GM18867 (cell line): ENCODE data around the gene DTNB.

Experiments
- ATAC-seq: cut with Tn5 transposase; IDR thresholded peaks from one replicate; pipeline ENCODE4 v1.9.1; 2021; ENCODE audit warnings: mild to moderate bottlenecking, moderate library complexity; ENCODE audit not compliant: unreplicated experiment

The DTNB gene

DNA sequence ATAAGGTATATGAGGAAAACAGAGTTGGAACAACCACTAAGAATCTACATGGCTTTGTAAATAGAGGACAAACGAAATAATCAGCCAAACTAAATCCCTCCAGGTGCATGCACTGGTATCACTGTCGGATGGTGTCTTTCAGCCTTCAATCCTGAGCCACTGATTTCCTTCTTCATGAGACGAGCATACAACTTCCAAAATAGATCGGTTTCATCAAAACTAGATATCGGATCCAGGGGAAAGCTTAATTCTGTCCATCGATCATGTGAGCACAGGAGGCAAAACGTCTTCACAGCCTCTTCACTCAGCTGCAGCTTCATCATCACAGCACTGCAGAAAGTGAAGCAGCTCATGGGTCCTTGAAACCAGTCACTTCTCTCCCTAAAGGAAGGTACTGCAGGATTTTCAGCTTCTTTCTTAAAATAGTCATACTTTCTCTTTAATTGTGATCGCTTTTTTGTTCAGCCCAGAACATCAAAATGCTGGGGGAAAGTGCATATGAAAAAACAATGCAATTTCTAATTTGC is 80.5 kb downstream of the DTNB start:
- no peak for ATAC-seq

DNA sequence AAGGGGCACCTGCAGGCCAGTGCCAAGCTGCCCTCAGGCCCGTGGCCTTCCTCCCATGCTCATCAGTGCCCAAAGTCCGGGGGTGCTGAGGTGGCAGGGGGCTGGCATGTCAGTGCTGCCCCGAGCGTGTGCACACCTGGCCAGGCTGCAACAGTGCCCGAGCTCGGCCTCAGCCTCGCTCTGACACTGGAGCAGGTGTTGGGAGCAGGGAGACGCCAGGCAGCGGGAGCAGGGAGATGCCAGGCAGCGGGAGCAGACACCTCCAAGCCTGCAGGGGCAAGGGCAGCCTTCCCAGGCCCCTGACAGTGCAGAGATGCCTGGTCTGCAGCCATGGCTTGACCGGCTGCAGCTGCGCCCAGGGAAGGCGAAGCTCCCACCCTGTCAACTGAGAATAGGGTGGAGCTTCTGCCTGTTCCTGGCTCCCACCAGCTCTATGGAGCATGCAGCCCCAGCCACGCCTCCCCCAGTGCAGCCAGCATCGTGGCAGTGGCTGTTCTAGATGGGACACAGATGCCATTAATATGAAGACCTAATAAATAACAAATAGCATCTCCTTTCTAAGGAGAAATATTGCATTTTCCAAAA is 82.4 kb downstream of the DTNB start:
- no peak for ATAC-seq

DNA sequence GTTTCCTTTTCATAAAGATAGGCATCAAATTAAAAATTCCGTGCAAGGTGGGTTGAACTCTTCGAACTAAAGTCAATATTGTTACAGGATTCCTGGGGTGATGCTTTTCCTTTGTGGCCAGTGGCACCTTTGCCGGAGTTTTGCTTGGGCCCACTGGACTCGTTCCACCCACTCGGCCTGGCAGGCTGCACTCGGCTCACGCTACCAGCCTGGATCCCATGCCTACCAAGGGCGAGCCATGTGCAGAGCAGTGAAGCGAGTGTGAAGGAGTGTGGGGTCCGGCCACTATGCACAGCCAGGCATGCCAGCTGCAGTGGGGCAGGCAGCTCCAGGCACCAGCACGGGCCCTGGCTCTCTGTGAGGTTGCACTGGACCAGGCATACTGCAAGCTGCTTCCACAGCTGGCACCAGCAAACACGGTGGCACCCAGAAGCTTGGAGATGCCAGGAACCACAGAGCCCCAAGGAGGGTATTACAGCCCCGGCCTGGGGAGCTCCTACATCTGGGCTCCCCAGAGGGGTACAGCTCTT is 83.6 kb downstream of the DTNB start:
- no peak for ATAC-seq

DNA sequence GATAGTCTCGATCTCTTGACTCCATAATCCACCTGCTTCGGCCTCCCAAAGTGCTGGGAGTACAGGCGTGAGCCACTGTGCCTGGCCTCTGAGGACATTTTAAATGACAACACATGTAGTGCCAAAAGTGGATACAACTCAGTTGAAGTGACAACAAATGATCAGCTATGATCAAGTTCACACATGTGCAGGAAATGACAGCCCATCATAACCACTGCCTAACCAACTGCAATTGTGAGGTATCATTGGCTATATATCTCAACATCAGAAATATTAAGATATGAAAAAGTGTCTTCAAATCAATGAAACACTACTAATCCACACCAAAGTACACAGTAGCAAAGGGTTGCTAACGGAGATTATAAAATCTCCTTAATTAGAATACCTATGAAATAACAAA is 84.8 kb downstream of the DTNB start:
- no peak for ATAC-seq

- ATAC-seq: no peak
Observed at GRCh38 chr2:25587361-25587760, 86.0 kb downstream of the DTNB start.

- peak; percentile 81 for ATAC-seq
Observed at GRCh38 chr2:25586726-25587144, 86.6 kb downstream of the DTNB start.

- no peak for ATAC-seq
Observed at GRCh38 chr2:25585189-25585588, 88.2 kb downstream of the DTNB start.

DNA sequence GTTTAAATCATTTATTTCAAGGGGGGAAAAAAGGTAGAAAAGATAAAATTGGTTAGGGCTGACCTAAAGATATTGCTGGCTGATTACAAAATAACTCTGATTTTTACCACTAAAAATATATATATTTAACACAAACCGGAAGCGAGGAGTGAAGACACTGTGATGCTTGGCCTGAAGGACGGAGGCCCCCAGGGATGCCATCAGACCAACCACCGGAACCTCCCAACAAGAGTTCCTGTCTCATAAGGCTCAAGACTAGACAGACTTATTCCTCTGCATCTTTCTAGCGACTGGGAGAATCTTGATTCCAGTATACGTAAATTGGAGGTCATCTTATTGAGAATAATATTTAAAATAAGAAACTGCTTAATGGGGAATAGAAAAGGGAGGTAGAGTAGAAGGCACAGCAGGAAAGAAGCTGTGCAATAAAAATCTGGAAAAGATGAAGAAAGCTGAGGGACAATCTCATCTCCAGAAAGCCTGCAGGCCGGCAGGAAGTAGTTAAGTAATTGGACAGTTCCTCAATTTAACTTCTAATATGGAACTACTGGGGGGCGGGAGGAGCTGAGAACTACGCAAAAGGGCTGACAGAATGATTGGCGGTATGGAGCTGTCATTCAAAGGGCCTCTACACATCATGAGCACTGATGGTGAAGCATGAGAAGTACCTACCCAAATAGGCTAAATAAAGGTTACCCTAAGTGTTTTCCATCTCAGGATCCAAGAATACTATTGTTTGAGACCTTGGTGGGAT is 91.1 kb downstream of the DTNB start:
- no peak for ATAC-seq

DNA sequence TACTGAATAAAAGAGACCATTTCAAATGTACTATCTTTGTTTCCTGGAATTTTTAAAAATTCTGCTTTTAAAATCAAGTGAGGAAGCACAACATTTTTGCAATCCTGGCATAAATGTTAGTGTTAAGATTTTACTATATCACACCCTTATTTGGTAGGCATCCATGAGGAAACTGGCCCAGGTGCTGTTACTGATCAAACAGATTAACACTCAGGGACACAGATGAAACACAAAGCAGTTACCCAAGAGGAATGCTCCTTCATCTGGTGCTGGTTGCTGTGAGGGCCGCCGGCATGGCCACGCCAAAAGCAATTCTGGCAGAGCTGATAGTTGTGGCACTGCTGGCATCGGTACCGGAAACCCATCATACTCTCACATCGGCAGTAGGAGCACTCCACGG is 96.8 kb downstream of the DTNB start:
- ATAC-seq: no peak

DNA sequence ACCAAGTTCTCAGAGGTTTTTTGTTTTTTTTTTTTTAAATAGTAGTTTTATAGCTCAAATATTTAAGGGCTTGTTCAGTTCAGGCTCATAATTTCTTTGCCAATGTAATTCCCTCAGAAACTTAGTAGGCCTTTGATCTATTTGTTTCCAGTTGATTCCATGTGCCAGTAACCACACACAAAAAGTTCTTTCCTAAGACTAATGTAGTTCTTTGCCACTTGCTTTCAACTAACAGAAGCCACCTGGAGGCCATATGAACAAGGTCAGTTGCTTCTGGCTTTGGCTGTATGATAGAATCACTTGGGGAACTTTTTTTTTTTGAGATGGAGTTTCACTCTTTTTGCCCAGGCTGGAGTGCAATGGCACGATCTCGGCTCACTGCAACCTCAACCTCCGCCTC is 100.7 kb downstream of the DTNB start:
- ATAC-seq: no peak

- ATAC-seq: no peak
Observed at GRCh38 chr2:25570161-25570845, 103.1 kb downstream of the DTNB start.

- ATAC-seq: peak; percentile 51
Observed at GRCh38 chr2:25567406-25567805, 106.0 kb downstream of the DTNB start.

DNA sequence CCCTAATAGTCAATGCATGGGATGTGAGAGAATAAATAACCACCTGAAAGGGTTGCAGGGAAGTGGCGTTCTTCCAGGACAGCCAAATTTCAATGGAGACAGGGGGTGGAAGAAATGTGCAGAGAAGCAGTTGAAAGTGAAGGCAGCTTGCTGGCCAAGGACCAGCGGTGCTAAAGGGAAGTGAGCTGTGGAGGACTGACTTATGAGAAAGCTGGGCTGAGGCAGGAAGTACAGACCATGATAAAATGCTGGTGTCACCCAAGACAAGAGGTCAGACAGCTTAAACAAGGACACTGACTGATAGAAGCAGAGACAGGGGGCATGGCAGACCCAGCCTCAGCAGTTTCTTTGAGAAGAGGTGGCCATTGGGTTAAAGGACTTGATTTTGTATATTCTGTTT is 106.7 kb downstream of the DTNB start:
- ATAC-seq: peak; percentile 77

DNA sequence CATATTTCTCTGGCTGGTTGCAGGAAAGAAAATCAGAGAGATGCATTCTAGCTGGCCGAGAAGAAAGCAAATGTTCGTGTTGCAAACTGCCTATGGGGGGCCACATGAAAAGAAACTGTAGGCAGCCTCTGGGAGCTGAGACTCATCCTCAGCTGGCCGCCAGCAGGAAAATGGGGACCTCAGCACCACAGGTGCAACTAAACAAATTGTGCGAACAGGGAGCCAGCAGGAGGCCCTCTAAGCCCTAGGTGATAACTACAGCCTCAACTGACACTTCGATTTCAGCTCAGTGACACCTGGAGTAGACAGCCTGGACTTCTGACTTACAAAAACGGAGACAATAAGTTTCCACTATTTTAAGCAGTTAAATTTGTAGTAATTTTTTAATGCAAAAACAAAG is 107.3 kb downstream of the DTNB start:
- ATAC-seq: no peak

GRCh38 chr2:25561136-25561850 is 112.1 kb downstream of the DTNB start:
- ATAC-seq: no peak

GRCh38 chr2:25559148-25559547 is 114.2 kb downstream of the DTNB start:
- ATAC-seq: no peak

GRCh38 chr2:25558262-25558661 is 115.1 kb downstream of the DTNB start:
- ATAC-seq: peak; percentile 62

- peak; percentile 49 for ATAC-seq
Observed at GRCh38 chr2:25557179-25558036, 116.0 kb downstream of the DTNB start.

DNA sequence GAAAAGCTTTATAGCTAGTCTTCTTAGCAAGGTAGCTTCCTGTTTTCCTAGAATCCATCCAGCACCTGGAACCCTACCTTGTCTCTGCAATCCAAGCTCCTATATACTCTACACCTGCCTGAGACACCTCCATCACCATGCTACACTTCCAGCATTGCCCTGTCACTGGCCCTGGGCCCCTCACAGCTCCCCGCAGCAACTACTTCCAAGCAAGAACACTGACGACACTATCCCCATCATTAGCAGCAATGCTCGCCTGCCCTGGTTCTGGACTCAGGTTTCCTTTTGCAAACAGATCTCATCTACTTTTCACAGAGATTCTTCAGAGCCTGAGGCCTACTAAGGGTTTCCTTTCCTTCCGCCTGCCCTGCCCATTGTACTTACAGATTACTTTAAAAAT is 121.1 kb downstream of the DTNB start:
- no peak for ATAC-seq

GRCh38 chr2:25551316-25551715 is 122.1 kb downstream of the DTNB start:
- no peak for ATAC-seq
